A204.1 (cell line): ENCODE results near the gene AHRR.

Experiments
- FAIRE-seq: peaks from 2 replicates; lab custom pipeline; 2012; peaks lifted over from hg19 to GRCh38; lab: Jason Lieb, UNC

The AHRR gene

GRCh38 chr5:417301-418161 is 96.0 kb downstream of the AHRR start:
- no peak for FAIRE-seq

- no peak for FAIRE-seq
Observed at GRCh38 chr5:418162-419121, 96.9 kb downstream of the AHRR start.

GRCh38 chr5:419970-420369 is 98.5 kb downstream of the AHRR start:
- no peak for FAIRE-seq

- no peak for FAIRE-seq
Observed at GRCh38 chr5:420632-421286, 99.2 kb downstream of the AHRR start.

- FAIRE-seq, result no peak
Observed at GRCh38 chr5:421287-421880, 99.9 kb downstream of the AHRR start.

GRCh38 chr5:421901-422300 is 100.4 kb downstream of the AHRR start:
- FAIRE-seq, result no peak

GRCh38 chr5:422323-423232 is 101.1 kb downstream of the AHRR start:
- FAIRE-seq, result no peak

- FAIRE-seq, result no peak
Observed at GRCh38 chr5:423233-423565, 101.7 kb downstream of the AHRR start.

GRCh38 chr5:423626-424261 is 102.2 kb downstream of the AHRR start:
- no peak for FAIRE-seq

- FAIRE-seq, result no peak
Observed at GRCh38 chr5:424301-425110, 103.0 kb downstream of the AHRR start.

- FAIRE-seq, result no peak
Observed at GRCh38 chr5:425714-426113, 104.2 kb downstream of the AHRR start.

GRCh38 chr5:426392-426976 is 105.0 kb downstream of the AHRR start:
- no peak for FAIRE-seq

GRCh38 chr5:427415-428087 is 106.0 kb downstream of the AHRR start:
- no peak for FAIRE-seq

- FAIRE-seq, result no peak
Observed at GRCh38 chr5:428219-428618, 106.7 kb downstream of the AHRR start.

- no peak for FAIRE-seq
Observed at GRCh38 chr5:428754-429452, 107.4 kb downstream of the AHRR start.

- no peak for FAIRE-seq
Observed at GRCh38 chr5:429453-430188, 108.1 kb downstream of the AHRR start.

- no peak for FAIRE-seq
Observed at GRCh38 chr5:430214-430925, 108.9 kb downstream of the AHRR start.
